ENCODE measurements around the gene FBXW8. TPM values are rescaled to one million over a fixed set of nuclear protein-coding genes. Genes with fewer than 3 reads are reported as not detected.

Gene FBXW8
- total and polyA plus RNA-seq, 2 donors (not counting 1 experiment from before 2014, with no cell fraction given): 12.1 to 23.5 TPM

DNA sequence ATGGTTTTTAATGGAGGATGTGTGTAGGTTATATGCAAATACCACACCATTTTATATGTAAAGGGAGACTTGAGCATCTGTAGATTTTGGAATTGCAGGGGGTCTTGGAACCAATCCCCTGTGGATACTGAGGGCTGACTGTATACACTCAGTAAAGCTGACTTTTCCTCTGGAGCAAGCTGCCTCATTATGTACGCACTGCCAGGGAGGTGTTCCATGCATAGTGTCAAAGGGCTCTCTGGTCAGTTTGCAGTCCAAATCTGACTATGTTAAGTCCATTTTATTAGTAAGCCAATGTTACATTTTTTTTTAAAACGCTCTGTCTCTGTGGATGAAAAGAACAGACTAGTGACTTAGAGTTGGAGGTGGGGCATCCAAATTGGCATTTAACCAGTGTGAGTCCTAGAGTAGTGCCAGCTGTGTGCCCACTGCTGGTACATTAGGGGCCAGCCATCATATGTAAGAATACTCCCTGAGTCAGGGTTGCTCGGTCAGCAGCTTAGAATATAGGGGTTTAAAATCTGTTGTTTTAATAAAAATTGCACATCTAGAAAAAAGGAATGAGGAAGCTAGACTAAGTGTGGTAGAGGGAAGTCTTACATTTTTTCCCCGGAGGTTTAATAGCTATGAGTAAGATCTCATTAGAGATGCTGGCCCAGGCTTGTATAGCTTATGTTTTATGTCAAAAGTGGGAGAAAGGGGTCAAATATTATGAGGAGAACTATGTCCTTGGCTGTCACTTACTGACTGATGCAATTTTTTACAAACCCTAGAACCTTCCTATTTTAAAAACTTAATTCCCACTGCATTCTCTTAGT, 101.4 kb downstream of the FBXW8 start:
- POLR2A ChIA-PET: no interaction called here

DNA sequence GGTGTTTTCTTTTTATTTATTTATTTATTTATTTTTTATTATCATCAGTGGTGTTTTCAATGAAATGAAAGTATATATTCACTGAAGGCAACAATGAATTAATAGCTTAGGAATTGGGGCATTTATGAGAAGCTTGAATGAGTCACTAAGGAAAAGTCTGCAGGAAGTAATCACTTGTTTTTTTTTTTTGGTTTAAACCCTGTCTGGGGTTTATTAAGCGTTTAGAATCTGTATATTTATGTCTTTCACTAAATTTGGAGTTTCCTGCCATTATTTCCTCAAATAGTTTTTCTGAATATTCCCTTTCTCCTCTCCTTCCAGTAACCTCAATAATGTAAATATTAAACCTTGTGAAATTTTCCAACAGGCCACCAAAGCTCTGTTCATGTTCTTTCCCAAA, 103.0 kb downstream of the FBXW8 start:
- no peaks in the 10 kb centered on the region for H3K79me2 ChIP-seq (ENCODE audit: control insufficient read depth, insufficient read depth, low read length)
- DNase-seq: no peak
- no peak overlapping the region for H3K9ac ChIP-seq (ENCODE audit: low read length)
- no peaks in the 10 kb centered on the region for H3K27me3 Mint-ChIP-seq
- no peaks in the 10 kb centered on the region for H3K27me3 ChIP-seq (replicated peaks in 1 of 4; ENCODE audit: control extremely low read depth in 1 of 4, control insufficient read depth in 3 of 4, insufficient read depth in 4 of 4, low read length in 3 of 4)
- H3K27ac Mint-ChIP-seq: no peak overlapping the region
- H4K20me1 ChIP-seq (ENCODE audit: control insufficient read depth, insufficient read depth, low read length, poor library complexity, severe bottlenecking): no peaks in the 10 kb centered on the region
- TF ChIP-seq, protein P1, sequence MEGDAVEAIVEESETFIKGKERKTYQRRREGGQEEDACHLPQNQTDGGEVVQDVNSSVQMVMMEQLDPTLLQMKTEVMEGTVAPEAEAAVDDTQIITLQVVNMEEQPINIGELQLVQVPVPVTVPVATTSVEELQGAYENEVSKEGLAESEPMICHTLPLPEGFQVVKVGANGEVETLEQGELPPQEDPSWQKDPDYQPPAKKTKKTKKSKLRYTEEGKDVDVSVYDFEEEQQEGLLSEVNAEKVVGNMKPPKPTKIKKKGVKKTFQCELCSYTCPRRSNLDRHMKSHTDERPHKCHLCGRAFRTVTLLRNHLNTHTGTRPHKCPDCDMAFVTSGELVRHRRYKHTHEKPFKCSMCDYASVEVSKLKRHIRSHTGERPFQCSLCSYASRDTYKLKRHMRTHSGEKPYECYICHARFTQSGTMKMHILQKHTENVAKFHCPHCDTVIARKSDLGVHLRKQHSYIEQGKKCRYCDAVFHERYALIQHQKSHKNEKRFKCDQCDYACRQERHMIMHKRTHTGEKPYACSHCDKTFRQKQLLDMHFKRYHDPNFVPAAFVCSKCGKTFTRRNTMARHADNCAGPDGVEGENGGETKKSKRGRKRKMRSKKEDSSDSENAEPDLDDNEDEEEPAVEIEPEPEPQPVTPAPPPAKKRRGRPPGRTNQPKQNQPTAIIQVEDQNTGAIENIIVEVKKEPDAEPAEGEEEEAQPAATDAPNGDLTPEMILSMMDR (IDR thresholded peaks at IDR 0.05): no peak
- TF ChIP-seq EZH2 (IDR thresholded peaks at IDR 0.05; ENCODE audit: borderline replicate concordance, insufficient read depth, low read depth, low read length, poor library complexity, severe bottlenecking): no peak
- ChIA-PET CTCF (no interaction called here), POLR2A (no interaction called here)
- no peak overlapping the region for H3K4me2 ChIP-seq (replicated peaks; ENCODE audit: low read depth, low read length, poor library complexity, severe bottlenecking)
- H3K27ac ChIP-seq (ENCODE audit: low read length in 2 of 2): no peak overlapping the region
- H3K9me3 Mint-ChIP-seq (ENCODE audit: insufficient read depth): peaks cover 4% of the 10 kb centered on the region
- ATAC-seq (ENCODE audit: low read depth): no peak
- peaks cover 3 to 13% (median 7%) of the 10 kb centered on the region in 3 donors for H3K9me3 ChIP-seq (ENCODE audit: control extremely low read depth in 1 of 3, control insufficient read depth in 2 of 3, insufficient read depth in 1 of 3, low read length in 2 of 3)
- H3K4me3 ChIP-seq (ENCODE audit: control extremely low read depth in 1 of 5, extremely low read depth in 1 of 5, insufficient read depth in 1 of 5, low read depth in 2 of 5, low read length in 4 of 5): no peak overlapping the region
- no CpG with 5 or more reads among the region's 1 CpG for WGBS (ENCODE audit: insufficient coverage)
- intact Hi-C loops (cut with micrococcal nuclease): no loop called here
- peaks cover 4% of the 10 kb centered on the region for H3K4me1 Mint-ChIP-seq
- no peak overlapping the region for H3K4me3 Mint-ChIP-seq
- no peak overlapping the region for H2AFZ ChIP-seq (ENCODE audit: insufficient read depth, low read depth, low read length, poor library complexity, severe bottlenecking)
- peaks cover 22 to 41% of the 10 kb centered on the region in 2 experiments for H3K36me3 ChIP-seq (replicated peaks in 1 of 2; ENCODE audit: control extremely low read depth in 1 of 2, control insufficient read depth in 1 of 2, extremely low read depth in 1 of 2, insufficient read depth in 2 of 2, low read length in 1 of 2)
- H3K4me1 ChIP-seq (ENCODE audit: control insufficient read depth in 2 of 2, insufficient read depth in 2 of 2, low read length in 2 of 2): no peaks in the 10 kb centered on the region

More for the DNA sequence above, 101.4 kb downstream of the FBXW8 start:
- CTCF ChIA-PET: interaction anchor here (0.6 to 1.5 kb wide), 3 partner anchors 11 to 948 kb away, joined by 3 read pairs; no protein-coding TSS in a partner anchor
- no peak overlapping the region for H3K27ac ChIP-seq (ENCODE audit: low read length in 2 of 2)
- H3K27me3 ChIP-seq (replicated peaks in 1 of 4; ENCODE audit: control extremely low read depth in 1 of 4, control insufficient read depth in 3 of 4, insufficient read depth in 4 of 4, low read length in 3 of 4): no peaks in the 10 kb centered on the region
- 81% methylated on average over 3 of the region's 4 CpGs for WGBS (ENCODE audit: insufficient coverage)
- intact Hi-C loops (cut with micrococcal nuclease): no loop called here
- no peak overlapping the region for H3K4me3 Mint-ChIP-seq
- H2AFZ ChIP-seq (ENCODE audit: insufficient read depth, low read depth, low read length, poor library complexity, severe bottlenecking): no peak overlapping the region
- no peak for ATAC-seq (ENCODE audit: low read depth)
- H3K4me1 Mint-ChIP-seq: peaks cover 4% of the 10 kb centered on the region
- H4K20me1 ChIP-seq (ENCODE audit: control insufficient read depth, insufficient read depth, low read length, poor library complexity, severe bottlenecking): no peaks in the 10 kb centered on the region
- H3K9me3 Mint-ChIP-seq (ENCODE audit: insufficient read depth): peaks cover 4% of the 10 kb centered on the region
- peaks cover 23 to 46% of the 10 kb centered on the region in 2 experiments for H3K36me3 ChIP-seq (replicated peaks in 1 of 2; ENCODE audit: control extremely low read depth in 1 of 2, control insufficient read depth in 1 of 2, extremely low read depth in 1 of 2, insufficient read depth in 2 of 2, low read length in 1 of 2)
- peaks cover 4 to 13% (median 7%) of the 10 kb centered on the region in 3 donors for H3K9me3 ChIP-seq (ENCODE audit: control extremely low read depth in 1 of 3, control insufficient read depth in 2 of 3, insufficient read depth in 1 of 3, low read length in 2 of 3)
- TF ChIP-seq EZH2 (IDR thresholded peaks at IDR 0.05; ENCODE audit: borderline replicate concordance, insufficient read depth, low read depth, low read length, poor library complexity, severe bottlenecking): no peak
- TF ChIP-seq, protein P1 (IDR thresholded peaks at IDR 0.05): no peak
- no peak overlapping the region for H3K4me3 ChIP-seq (ENCODE audit: control extremely low read depth in 1 of 5, extremely low read depth in 1 of 5, insufficient read depth in 1 of 5, low read depth in 2 of 5, low read length in 4 of 5)
- no peak overlapping the region for H3K4me2 ChIP-seq (replicated peaks; ENCODE audit: low read depth, low read length, poor library complexity, severe bottlenecking)
- no peaks in the 10 kb centered on the region for H3K4me1 ChIP-seq (ENCODE audit: control insufficient read depth in 2 of 2, insufficient read depth in 2 of 2, low read length in 2 of 2)
- H3K79me2 ChIP-seq (ENCODE audit: control insufficient read depth, insufficient read depth, low read length): no peaks in the 10 kb centered on the region
- no peak overlapping the region for H3K9ac ChIP-seq (ENCODE audit: low read length)
- H3K27ac Mint-ChIP-seq: no peak overlapping the region
- no peaks in the 10 kb centered on the region for H3K27me3 Mint-ChIP-seq
- DNase-seq: no peak
